ENCODE measurements around the gene PAGR1. TPM values are rescaled to one million over a fixed set of nuclear protein-coding genes. Genes with fewer than 3 reads are reported as not detected.
A peak's percentile ranks its signal among the peaks of the same experiment; 100 is the strongest.

The PAGR1 gene
- total and polyA plus RNA-seq, 9 of the 15 experiments (the other 6 are each of a cell fraction or from before 2014, with no cell fraction given) = 1.4 to 58.2 (median 16.8) TPM

DNA sequence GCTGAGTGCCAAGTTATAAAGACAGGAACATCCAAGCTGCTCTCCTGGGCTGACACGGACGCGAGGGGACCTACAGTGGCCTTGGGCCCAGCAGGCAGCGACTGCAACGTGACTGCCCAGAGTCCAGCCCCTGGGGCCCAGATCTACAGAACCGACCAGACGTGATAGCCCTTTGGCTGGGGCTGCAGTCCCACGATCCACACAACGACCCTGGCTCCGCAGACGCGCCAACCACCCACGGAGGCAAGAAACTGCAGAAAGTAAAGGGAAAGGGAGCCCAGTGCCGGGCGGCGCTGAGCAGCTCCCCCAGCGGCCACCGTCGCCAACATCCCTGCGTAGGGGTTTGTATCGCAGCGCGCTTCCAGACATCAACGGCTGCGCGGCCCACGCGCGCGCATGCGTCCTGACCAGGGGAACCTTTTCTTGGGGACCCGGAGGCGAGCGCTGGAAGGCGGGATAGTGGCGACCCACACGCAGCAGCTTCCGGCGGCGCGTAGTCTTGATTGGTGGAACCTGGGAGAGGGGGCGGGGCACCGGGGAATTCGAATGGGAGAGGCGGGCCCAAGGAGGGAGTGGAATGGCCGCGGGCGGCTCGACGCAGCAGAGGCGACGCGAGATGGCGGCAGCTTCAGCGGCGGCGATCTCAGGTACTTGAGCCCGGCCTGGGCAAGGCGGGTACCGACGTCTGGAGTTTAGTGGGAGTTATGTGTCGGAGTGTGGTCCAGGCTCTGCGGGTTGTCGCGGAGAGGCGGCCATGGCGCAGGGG, 25.6 kb upstream of the PAGR1 start, which contains the start of gene KIF22 (continued):
- TF ChIP-seq ATF6 (CRISPR knock-in tag; IDR thresholded peaks at IDR 0.05) (peak; percentile 83; the same call in 1 of the 2 replicates), ZNF77 (CRISPR knock-in tag; IDR thresholded peaks at IDR 0.05) (no peak), ETV6 (IDR thresholded peaks at IDR 0.05; ENCODE audit: borderline replicate concordance in 1 of 2, low read depth in 2 of 2, low read length in 1 of 2) (no peak; a peak in 1 of 4 replicates), ETV6 (CRISPR knock-in tag; IDR thresholded peaks at IDR 0.05; ENCODE audit: borderline replicate concordance) (0 out of 2 replicates have a peak, but pooled peaks have one; percentile 25), HDGF (IDR thresholded peaks at IDR 0.05) (no peak), CBFB (CRISPR knock-in tag; IDR thresholded peaks at IDR 0.05) (peak; percentile 11; the same call in 1 of the 2 replicates), PML (IDR thresholded peaks at IDR 0.05; ENCODE audit: low read length) (0 out of 2 replicates have a peak, but pooled peaks have one; percentile 39), COPS2 (conservative IDR thresholded peaks at IDR 0.05) (no peak), CBX5 (IDR thresholded peaks at IDR 0.05; ENCODE audit: borderline replicate concordance, low read depth) (peak; percentile 32; the same call in 1 of the 2 replicates), CHCHD3 (CRISPR knock-in tag; IDR thresholded peaks at IDR 0.05) (0 out of 2 replicates have a peak, but pooled peaks have one; percentile 34), LARP7 (IDR thresholded peaks at IDR 0.05) (no peak; the same call in 1 of the 2 replicates), MBD2 (IDR thresholded peaks at IDR 0.05; ENCODE audit: borderline replicate concordance, low read depth) (peak; percentile 67), ZC3H4 (CRISPR knock-in tag; IDR thresholded peaks at IDR 0.05; ENCODE audit: borderline replicate concordance) (peak; percentile 17; the same call in 1 of the 2 replicates), ZNF644 (tag; IDR thresholded peaks at IDR 0.05; ENCODE audit: low read depth) (no peak), ZNF589 (CRISPR knock-in tag; IDR thresholded peaks at IDR 0.05; ENCODE audit: low read depth) (no peak), KDM1A (IDR thresholded peaks at IDR 0.05) (no peak), NCOA1 (IDR thresholded peaks at IDR 0.05; ENCODE audit: low read depth) (peak; percentile 98), IFI16 (CRISPR knock-in tag; IDR thresholded peaks at IDR 0.05) (no peak), DMBX1 (CRISPR knock-in tag; IDR thresholded peaks at IDR 0.05; ENCODE audit: borderline replicate concordance) (peak; percentile 63; the same call in 1 of the 2 replicates), STAT5A (IDR thresholded peaks at IDR 0.05; ENCODE audit: borderline replicate concordance, low read length) (no peak), SMAD2 (IDR thresholded peaks at IDR 0.05; ENCODE audit: low read depth, low read length) (no peak), SAP30 (IDR thresholded peaks at IDR 0.05; ENCODE audit: borderline replicate concordance, insufficient read depth, low read depth, low read length, poor library complexity, severe bottlenecking) (peak; percentile 86), SRSF7 (optimal IDR thresholded peaks at IDR 0.05; ENCODE audit: low read depth, low read length) (no peak), NFE2 (IDR thresholded peaks at IDR 0.05; ENCODE audit: low read depth) (no peak), NCOA6 (IDR thresholded peaks at IDR 0.05) (no peak), HNRNPH1 (optimal IDR thresholded peaks at IDR 0.05; ENCODE audit: low read depth, low read length) (no peak), PTBP1 (IDR thresholded peaks at IDR 0.05; ENCODE audit: low read depth, low read length) (no peak), THRAP3 (IDR thresholded peaks at IDR 0.05; ENCODE audit: borderline replicate concordance) (no peak), MAFF (IDR thresholded peaks at IDR 0.05; ENCODE audit: low read length) (no peak)
- TF ChIP-seq, protein P1, sequence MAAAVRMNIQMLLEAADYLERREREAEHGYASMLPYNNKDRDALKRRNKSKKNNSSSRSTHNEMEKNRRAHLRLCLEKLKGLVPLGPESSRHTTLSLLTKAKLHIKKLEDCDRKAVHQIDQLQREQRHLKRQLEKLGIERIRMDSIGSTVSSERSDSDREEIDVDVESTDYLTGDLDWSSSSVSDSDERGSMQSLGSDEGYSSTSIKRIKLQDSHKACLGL (CRISPR knock-in tag; IDR thresholded peaks at IDR 0.05; ENCODE audit: borderline replicate concordance, poor library complexity, severe bottlenecking) = no peak

Data from K562 (cell line).